Stimulated activated CD4-positive, alpha-beta T cell treated with anti-CD3 and anti-CD28 coated beads, Interleukin-1b, Interleukin-23, amount 100 ng/mL, for 1 hour (primary cell): ENCODE measurements around the gene VRK3.
"Not testable (repeated sequence)": the region's sequence is repeated elsewhere in the genome, so short reads cannot be mapped to it uniquely, and the experiment has no call there.

ENCODE experiments used
- DNase-seq, 2 donors: peaks; one replicate each; pipeline ENCODE4 v3.0.0-alpha.2; 2020; ENCODE audit warnings: low read depth in 2 of 2

Gene VRK3

GRCh38 chr19:50025022-50025793 is at the start of gene VRK3:
Gene VRK3, minus strand, starts transcription at chr19:50025372. Its CDS starts 9,210 bp downstream, at chr19:50016162.
- DNase-seq, result peak; percentile 86 to 98

- not testable (repeated sequence) for DNase-seq
Observed at GRCh38 chr19:50068382-50068781, 43.2 kb upstream of the VRK3 start.

- DNase-seq, result no peak
Observed at GRCh38 chr19:50067575-50067974, 42.4 kb upstream of the VRK3 start.

- no peak for DNase-seq
Observed at GRCh38 chr19:50065938-50066337, 40.8 kb upstream of the VRK3 start.

GRCh38 chr19:50061650-50062049 is 36.5 kb upstream of the VRK3 start:
- DNase-seq, result no peak

GRCh38 chr19:50060107-50060506 is 34.9 kb upstream of the VRK3 start:
- DNase-seq, result no peak

- no peak for DNase-seq
Observed at GRCh38 chr19:50059045-50059444, 33.9 kb upstream of the VRK3 start.

GRCh38 chr19:50058425-50058824 is 33.3 kb upstream of the VRK3 start:
- DNase-seq, result no peak

GRCh38 chr19:50053119-50053518 is 27.9 kb upstream of the VRK3 start:
- DNase-seq, result no peak

- DNase-seq, result no peak
Observed at GRCh38 chr19:50051964-50052363, 26.8 kb upstream of the VRK3 start.

GRCh38 chr19:50051228-50051895 is 26.2 kb upstream of the VRK3 start:
- not testable (repeated sequence) for DNase-seq

GRCh38 chr19:50050406-50051227 is 25.4 kb upstream of the VRK3 start:
- peak; percentile 50 to 77 for DNase-seq

- DNase-seq, result no peak
Observed at GRCh38 chr19:50047671-50048070, 22.5 kb upstream of the VRK3 start.

- DNase-seq, result peak; percentile 8 to 35
Observed at GRCh38 chr19:50046649-50047503, 21.7 kb upstream of the VRK3 start.

GRCh38 chr19:50044922-50045321 is 19.8 kb upstream of the VRK3 start:
- DNase-seq, result no peak

GRCh38 chr19:50043967-50044366 is 18.8 kb upstream of the VRK3 start:
- no peak for DNase-seq

- no peak for DNase-seq
Observed at GRCh38 chr19:50042363-50043024, 17.3 kb upstream of the VRK3 start.

- DNase-seq, result no peak
Observed at GRCh38 chr19:50040967-50041366, 15.8 kb upstream of the VRK3 start.

GRCh38 chr19:50039968-50040367 is 14.8 kb upstream of the VRK3 start:
- no peak for DNase-seq

- no peak for DNase-seq
Observed at GRCh38 chr19:50036908-50037307, 11.7 kb upstream of the VRK3 start.

- DNase-seq, result no peak
Observed at GRCh38 chr19:50030937-50031336, 5.8 kb upstream of the VRK3 start.
